MM.1S (cell line): ENCODE measurements around the gene SELENOW.

Source experiments
- DNase-seq: peaks from one replicate; pipeline ENCODE4 v3.0.0-alpha.2; 2015
- H2AFZ ChIP-seq: fragments of 300-600 bp; sonication (generic); 2 replicates; pipeline ENCODE4 v1.6.0; 2016; ENCODE audit warnings: antibody characterized with exemption, low read length
- H3F3A ChIP-seq: fragments of 300-600 bp; sonication (generic); 2 replicates; pipeline ENCODE4 v1.6.1; 2016; ENCODE audit warnings: mild to moderate bottlenecking, antibody characterized with exemption, low read length, moderate library complexity, mixed read lengths; ENCODE audit not compliant: insufficient read depth
- H3K27ac ChIP-seq: fragments of 300-600 bp; sonication (generic); 2 replicates; pipeline ENCODE4 v1.5.1; 2016; ENCODE audit warnings: mild to moderate bottlenecking, low read length
- H3K27me3 ChIP-seq: fragments of 300-600 bp; sonication (generic); replicated peaks from 2 replicates; pipeline ENCODE4 v1.6.0; 2016; ENCODE audit warnings: low read length; ENCODE audit not compliant: insufficient read depth
- H3K36me3 ChIP-seq: fragments of 300-600 bp; sonication (generic); replicated peaks from 2 replicates; pipeline ENCODE4 v1.6.1; 2016; ENCODE audit warnings: mild to moderate bottlenecking, low read length, mixed read lengths; ENCODE audit not compliant: insufficient read depth
- H3K4me1 ChIP-seq: fragments of 300-600 bp; sonication (generic); 2 replicates; pipeline ENCODE4 v1.6.1; 2016; ENCODE audit warnings: low read length, mixed read lengths
- H3K4me2 ChIP-seq: fragments of 300-600 bp; sonication (generic); 2 replicates; pipeline ENCODE4 v1.6.0; 2016; ENCODE audit warnings: low read depth, low read length
- H3K4me3 ChIP-seq: fragments of 300-600 bp; sonication (generic); 2 replicates; pipeline ENCODE4 v1.5.1; 2016; ENCODE audit warnings: low read length, mixed read lengths
- H3K79me2 ChIP-seq: fragments of 300-600 bp; sonication (generic); 2 replicates; pipeline ENCODE4 v1.6.1; 2016; ENCODE audit warnings: mixed run types, low read length, mixed read lengths
- H3K9ac ChIP-seq: fragments of 300-600 bp; sonication (generic); 2 replicates; pipeline ENCODE4 v1.6.1; 2016; ENCODE audit warnings: low read length, mixed read lengths
- H3K9me2 ChIP-seq: fragments of 300-600 bp; sonication (generic); replicated peaks from 2 replicates; pipeline ENCODE4 v1.6.1; 2016; ENCODE audit warnings: mild to moderate bottlenecking, low read length, mixed read lengths; ENCODE audit not compliant: insufficient read depth
- H3K9me3 ChIP-seq: fragments of 300-600 bp; sonication (generic); replicated peaks from 2 replicates; pipeline ENCODE4 v1.6.1; 2016; ENCODE audit warnings: mild to moderate bottlenecking, low read length, mixed read lengths; ENCODE audit not compliant: insufficient read depth
- H4K20me1 ChIP-seq: fragments of 300-600 bp; sonication (generic); 2 replicates; pipeline ENCODE4 v1.6.1; 2016; ENCODE audit warnings: mild to moderate bottlenecking, low read length, moderate library complexity, mixed read lengths; ENCODE audit not compliant: insufficient read depth
- CTCF ChIP-seq: fragments of 300-600 bp; sonication (generic); IDR thresholded peaks from 2 replicates; pipeline ENCODE4 v1.5.1; 2016; ENCODE audit warnings: antibody characterized with exemption, low read length, mixed read lengths
- EZH2 ChIP-seq: fragments of 300-600 bp; sonication (generic); optimal IDR thresholded peaks from 2 replicates; pipeline ENCODE3; 2017; ENCODE audit warnings: low read depth, mild to moderate bottlenecking, antibody characterized with exemption, low read length, mixed read lengths
- EZH2phosphoT487 ChIP-seq: fragments of 300-600 bp; sonication (generic); IDR thresholded peaks from 2 replicates; pipeline ENCODE4 v1.6.1; 2018; ENCODE audit warnings: antibody characterized with exemption, low read length

SELENOW gene

GRCh38 chr19:47760632-47760999 is 17.9 kb upstream of the SELENOW start:
- no peaks in the 10 kb centered on the region for H3K9me3 ChIP-seq
- no peak overlapping the region for H2AFZ ChIP-seq
- TF ChIP-seq EZH2 = no peak
- TF ChIP-seq EZH2phosphoT487 = no peak
- no peak for TF ChIP-seq CTCF
- H3K36me3 ChIP-seq = no peaks in the 10 kb centered on the region
- DNase-seq = no peak
- no peaks in the 10 kb centered on the region for H3K4me1 ChIP-seq
- no peak overlapping the region for H3K9ac ChIP-seq
- H3K4me3 ChIP-seq = no peak overlapping the region
- H3K79me2 ChIP-seq = no peaks in the 10 kb centered on the region
- H3F3A ChIP-seq = no peaks in the 10 kb centered on the region
- no peaks in the 10 kb centered on the region for H3K9me2 ChIP-seq
- no peak overlapping the region for H3K27ac ChIP-seq
- H3K4me2 ChIP-seq = no peak overlapping the region
- no peaks in the 10 kb centered on the region for H4K20me1 ChIP-seq
- no peaks in the 10 kb centered on the region for H3K27me3 ChIP-seq

DNA sequence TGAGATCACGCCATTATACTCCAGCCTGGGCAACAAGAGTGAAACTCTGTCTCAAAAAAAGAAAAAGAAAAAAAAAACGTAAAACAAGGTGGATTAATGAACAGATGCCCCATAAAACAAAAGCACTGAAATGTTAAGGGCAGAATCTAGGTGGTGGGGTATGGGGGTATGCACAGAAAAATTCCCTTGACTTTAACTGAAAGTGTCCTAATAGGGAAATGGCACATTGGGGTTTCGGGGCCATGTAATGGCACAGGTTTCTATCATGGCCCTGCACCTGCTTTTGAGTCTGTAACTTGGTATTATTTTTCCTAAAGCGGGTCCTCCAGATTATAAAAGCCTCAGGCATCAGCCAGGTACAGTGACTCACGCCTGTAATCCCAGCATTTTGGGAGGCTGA is 16.9 kb upstream of the SELENOW start:
- no peaks in the 10 kb centered on the region for H3K36me3 ChIP-seq
- H3K4me1 ChIP-seq = no peaks in the 10 kb centered on the region
- H3K27me3 ChIP-seq = peaks cover 7% of the 10 kb centered on the region; the same call in 1 of the 2 replicates
- no peaks in the 10 kb centered on the region for H3K9me2 ChIP-seq
- DNase-seq = no peak
- no peaks in the 10 kb centered on the region for H3K9me3 ChIP-seq
- no peaks in the 10 kb centered on the region for H3F3A ChIP-seq
- no peak overlapping the region for H3K27ac ChIP-seq
- TF ChIP-seq EZH2phosphoT487 (no peak), CTCF (no peak), EZH2 (no peak)
- no peak overlapping the region for H3K4me3 ChIP-seq
- H4K20me1 ChIP-seq = no peaks in the 10 kb centered on the region
- H3K79me2 ChIP-seq = no peaks in the 10 kb centered on the region
- H2AFZ ChIP-seq = no peak overlapping the region
- no peak overlapping the region for H3K9ac ChIP-seq
- no peak overlapping the region for H3K4me2 ChIP-seq

GRCh38 chr19:47762151-47762550 is 16.4 kb upstream of the SELENOW start:
- Histone ChIP-seq H3K9me2 (no peaks in the 10 kb centered on the region), H4K20me1 (no peaks in the 10 kb centered on the region), H3K79me2 (no peaks in the 10 kb centered on the region), H3K9ac (no peak overlapping the region), H3F3A (no peaks in the 10 kb centered on the region), H3K4me2 (no peak overlapping the region), H3K27ac (no peak overlapping the region), H3K9me3 (no peaks in the 10 kb centered on the region), H3K4me3 (no peak overlapping the region), H3K27me3 (peaks cover 12% of the 10 kb centered on the region), H3K36me3 (no peaks in the 10 kb centered on the region), H2AFZ (no peak overlapping the region), H3K4me1 (no peaks in the 10 kb centered on the region)
- TF ChIP-seq EZH2 = no peak
- no peak for TF ChIP-seq EZH2phosphoT487
- no peak for TF ChIP-seq CTCF
- DNase-seq = no peak
